Liver (tissue), 9 donors: ENCODE data around the gene FBLN1. TPM values are rescaled to one million over a fixed set of nuclear protein-coding genes. Genes with fewer than 3 reads are reported as not detected.
"Not testable (repeated sequence)": the region's sequence is repeated elsewhere in the genome, so short reads cannot be mapped to it uniquely, and the experiment has no call there.

Experiments used
- DNase-seq: peaks from one replicate; pipeline ENCODE4 v3.0.0-alpha.2; 2017; ENCODE audit warnings: low spot score
- H3K27ac ChIP-seq, 2 donors: one replicate each; pipeline ENCODE4 v1.7.0; 2013; ENCODE audit warnings: inconsistent platforms in 2 of 2, low read length in 2 of 2, control low read depth in 1 of 2, low read depth in 1 of 2, mild to moderate bottlenecking in 1 of 2
- H3K27me3 ChIP-seq, 4 donors: one replicate each; pipeline versions ENCODE4 v1.6.1 to v1.7.0; 2013; ENCODE audit warnings: low read length in 3 of 4, inconsistent platforms in 1 of 4, mild to moderate bottlenecking in 1 of 4, moderate library complexity in 1 of 4; ENCODE audit not compliant: control insufficient read depth in 4 of 4, insufficient read depth in 4 of 4
- H3K36me3 ChIP-seq, 4 donors: one replicate each; pipeline versions ENCODE4 v1.6.1 to v1.7.0; 2013; ENCODE audit warnings: low read length in 3 of 4, mild to moderate bottlenecking in 3 of 4, low read depth in 1 of 4, moderate library complexity in 1 of 4; ENCODE audit not compliant: control insufficient read depth in 4 of 4, insufficient read depth in 3 of 4
- H3K4me1 ChIP-seq, 4 donors: one replicate each; pipeline versions ENCODE4 v1.6.1 to v1.7.0; 2013; ENCODE audit warnings: low read length in 3 of 4, mild to moderate bottlenecking in 3 of 4, moderate library complexity in 1 of 4; ENCODE audit not compliant: control insufficient read depth in 4 of 4, insufficient read depth in 4 of 4
- H3K4me3 ChIP-seq, 3 donors: one replicate each; pipeline versions ENCODE4 v1.6.1 to v1.7.0; 2013; ENCODE audit warnings: low read length in 3 of 3, control low read depth in 1 of 3, low read depth in 1 of 3, mild to moderate bottlenecking in 1 of 3
- H3K9ac ChIP-seq, 2 donors: one replicate each; pipeline ENCODE4 v1.7.0; 2013; ENCODE audit warnings: low read length in 2 of 2, mild to moderate bottlenecking in 2 of 2, moderate library complexity in 2 of 2, control low read depth in 1 of 2, low read depth in 1 of 2
- H3K9me3 ChIP-seq, 4 donors: one replicate each; pipeline versions ENCODE4 v1.6.1 to v1.7.0; 2013; ENCODE audit warnings: low read length in 3 of 4; ENCODE audit not compliant: control insufficient read depth in 4 of 4
- FOXA1 ChIP-seq: IDR thresholded peaks from 2 replicates; pipeline ENCODE4 v1.6.1; 2016; ENCODE audit warnings: antibody characterized with exemption
- FOXA2 ChIP-seq: IDR thresholded peaks from 2 replicates; pipeline ENCODE4 v1.6.1; 2016; ENCODE audit warnings: antibody characterized with exemption
- GABPA ChIP-seq, 2 donors: IDR thresholded peaks in 1 of 2; conservative IDR thresholded peaks in 1 of 2; 2 replicates each; pipeline ENCODE4 v1.6.1; 2016; ENCODE audit warnings: antibody characterized with exemption in 2 of 2, mild to moderate bottlenecking in 1 of 2, moderate library complexity in 1 of 2
- HNF4A ChIP-seq, 2 donors: conservative IDR thresholded peaks; 2 replicates each; pipeline ENCODE4 v1.6.1; 2016; ENCODE audit warnings: antibody characterized with exemption in 2 of 2, mild to moderate bottlenecking in 2 of 2
- HNF4G ChIP-seq: IDR thresholded peaks from 2 replicates; pipeline ENCODE4 v1.6.1; 2016; ENCODE audit warnings: antibody characterized with exemption
- RAD21 ChIP-seq, 2 donors: IDR thresholded peaks; 2 replicates each; pipeline ENCODE4 v1.6.1; 2016; ENCODE audit warnings: antibody characterized with exemption in 2 of 2, mild to moderate bottlenecking in 2 of 2
- SP1 ChIP-seq: IDR thresholded peaks from 2 replicates; pipeline ENCODE4 v1.6.1; 2018; ENCODE audit warnings: antibody characterized with exemption, mild to moderate bottlenecking
- TAF1 ChIP-seq: conservative IDR thresholded peaks from 2 replicates; pipeline ENCODE4 v1.6.1; 2016; ENCODE audit warnings: antibody characterized with exemption, mild to moderate bottlenecking
- WGBS: extraction: QIAGEN DNeasy Blood & Tissue Kit; methylation state at CpG from one replicate; pipeline ENCODE4 v1.1.7; 2013; 5-methylcytosine and 5-hydroxymethylcytosine counted together
- polyA plus RNA-seq, 2 donors: library from polyadenylated mRNA; stranded (reverse) in 1 of 2; unstranded in 1 of 2; fragments of 200-250 nt in 1 of 2; fragments of >200 nt in 1 of 2; fragmentation: Nextera tagmentation in 1 of 2; extraction: Ambion mirVana in 1 of 2; gene quantifications; one replicate each; pipeline versions ENCODE4 v1.2.1 to v1.2.3, GENCODE V29; 2013 to 2015
- total RNA-seq, 2 donors: library from RNA; depleted of rRNA; stranded (reverse); fragments of >200 nt; gene quantifications; one replicate each; pipeline ENCODE4 v1.2.3, GENCODE V29; 2014
- TF ChIP-seq, protein P1 (sequence below): IDR thresholded peaks from 2 replicates; pipeline ENCODE4 v1.6.1; 2016; ENCODE audit warnings: antibody characterized with exemption
- TF ChIP-seq, protein P2 (sequence below): fragments of 150-350 bp; IDR thresholded peaks from 2 replicates; pipeline ENCODE4 v1.5.1; 2017; ENCODE audit warnings: improper control_type of control experiment, low read depth, low read length; ENCODE audit not compliant: missing input control
- donor health status: healthy.
- donor health status: healthy.
- donor health status: healthy.
- donor health status: healthy.
- donor health status: healthy.

FBLN1 gene
- total and polyA plus RNA-seq, 4 donors: 2.2 to 9.3 (median 6.3) TPM

DNA sequence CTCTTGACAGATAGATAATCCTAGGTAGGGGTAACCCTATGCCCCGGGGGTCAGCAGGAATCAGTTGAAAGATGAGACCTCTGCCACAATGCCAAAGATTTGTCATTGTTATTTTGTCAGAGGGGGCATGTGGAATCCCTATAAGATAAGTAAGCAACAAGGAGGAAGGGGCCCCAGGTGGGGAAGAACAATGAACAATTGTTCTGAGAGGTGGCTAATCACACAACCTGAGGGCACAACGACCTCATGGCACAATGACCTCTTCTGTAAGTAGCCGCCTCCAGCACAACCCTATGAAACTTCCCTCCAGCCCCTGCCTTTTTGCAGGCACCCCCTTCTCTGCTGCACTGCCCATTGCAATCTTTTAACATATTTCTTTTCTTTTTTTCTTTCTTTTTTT lies 11.8 kb upstream of the FBLN1 start:
- Histone ChIP-seq H3K4me3 (no peak overlapping the region), H3K4me1 (no peaks in the 10 kb centered on the region), H3K27ac (no peak overlapping the region), H3K27me3 (peaks cover 0 to 2% (median 0%) of the 10 kb centered on the region in 4 donors), H3K9me3 (no peaks in the 10 kb centered on the region), H3K36me3 (no peaks in the 10 kb centered on the region), H3K9ac (no peak overlapping the region)
- TF ChIP-seq TAF1: no peak
- no peak for TF ChIP-seq SP1
- TF ChIP-seq, protein P1, sequence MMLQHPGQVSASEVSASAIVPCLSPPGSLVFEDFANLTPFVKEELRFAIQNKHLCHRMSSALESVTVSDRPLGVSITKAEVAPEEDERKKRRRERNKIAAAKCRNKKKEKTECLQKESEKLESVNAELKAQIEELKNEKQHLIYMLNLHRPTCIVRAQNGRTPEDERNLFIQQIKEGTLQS: no peak
- no peak for TF ChIP-seq GABPA (IDR thresholded peaks at IDR 0.05 in 1 of 2, conservative IDR thresholded peaks at IDR 0.05 in 1 of 2)
- 63% methylated on average over 3 of the region's 3 CpGs for WGBS
- DNase-seq: no peak

DNA sequence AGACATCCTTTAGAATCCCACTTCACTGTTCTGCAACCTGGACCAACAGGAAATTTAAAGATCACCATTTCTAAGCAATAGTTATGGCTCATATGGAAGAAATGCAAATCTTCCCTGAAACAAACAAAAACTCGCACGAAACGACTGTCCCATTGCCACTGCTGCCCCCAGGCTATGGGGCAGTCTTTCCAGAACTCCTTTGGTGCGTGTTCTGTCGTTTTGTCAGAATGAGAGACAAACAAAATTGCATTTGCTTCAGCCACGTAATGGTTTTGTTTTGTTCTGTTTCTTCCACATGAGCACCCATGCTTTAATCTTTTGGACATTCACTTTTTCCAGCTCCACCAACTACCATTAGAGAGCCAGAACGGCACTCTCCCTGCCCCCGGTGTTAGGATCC lies 10.8 kb upstream of the FBLN1 start:
- WGBS: 91% methylated on average over 8 of the region's 8 CpGs
- DNase-seq: no peak
- Histone ChIP-seq H3K9me3 (no peaks in the 10 kb centered on the region), H3K4me3 (no peak overlapping the region), H3K9ac (no peak overlapping the region), H3K27me3 (peaks cover 0 to 2% (median 0%) of the 10 kb centered on the region in 4 donors), H3K4me1 (no peaks in the 10 kb centered on the region), H3K27ac (no peak overlapping the region), H3K36me3 (no peaks in the 10 kb centered on the region)
- TF ChIP-seq HNF4G: no peak
- TF ChIP-seq GABPA (IDR thresholded peaks at IDR 0.05 in 1 of 2, conservative IDR thresholded peaks at IDR 0.05 in 1 of 2): no peak
- no peak for TF ChIP-seq HNF4A (conservative IDR thresholded peaks at IDR 0.05)
- TF ChIP-seq FOXA1: no peak

DNA sequence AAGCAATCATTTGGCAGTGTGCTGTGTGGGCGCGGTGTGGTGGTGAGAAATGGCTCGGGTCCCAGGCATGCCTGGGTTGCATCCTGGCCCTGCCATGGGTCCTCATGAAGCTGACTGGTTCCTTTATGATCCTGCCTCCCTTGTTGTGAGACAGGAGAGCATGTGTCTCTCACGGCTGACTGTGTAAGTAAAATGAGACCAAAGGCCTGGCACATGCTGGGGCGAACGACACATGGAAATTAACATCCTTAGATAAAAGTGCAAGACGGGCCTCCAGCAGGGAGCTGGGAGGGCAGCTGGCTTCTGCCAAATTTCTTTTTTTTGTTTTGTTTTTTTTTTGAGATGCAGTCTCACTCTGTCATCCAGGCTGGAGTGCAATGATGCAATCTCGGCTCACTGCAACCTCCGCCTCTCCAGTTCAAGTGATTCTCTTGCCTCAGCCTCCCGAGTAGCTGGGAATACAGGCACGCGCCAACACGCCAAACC lies 9.4 kb upstream of the FBLN1 start:
- 82% methylated on average over 13 of the region's 13 CpGs for WGBS
- Histone ChIP-seq H3K9me3 (no peaks in the 10 kb centered on the region), H3K4me1 (no peaks in the 10 kb centered on the region), H3K9ac (no peak overlapping the region), H3K27ac (no peak overlapping the region), H3K36me3 (no peaks in the 10 kb centered on the region), H3K4me3 (no peak overlapping the region), H3K27me3 (no peaks in the 10 kb centered on the region)
- TF ChIP-seq, protein P1: no peak
- TF ChIP-seq RAD21 (IDR thresholded peaks at IDR 0.05): no peak
- TF ChIP-seq, protein P2, sequence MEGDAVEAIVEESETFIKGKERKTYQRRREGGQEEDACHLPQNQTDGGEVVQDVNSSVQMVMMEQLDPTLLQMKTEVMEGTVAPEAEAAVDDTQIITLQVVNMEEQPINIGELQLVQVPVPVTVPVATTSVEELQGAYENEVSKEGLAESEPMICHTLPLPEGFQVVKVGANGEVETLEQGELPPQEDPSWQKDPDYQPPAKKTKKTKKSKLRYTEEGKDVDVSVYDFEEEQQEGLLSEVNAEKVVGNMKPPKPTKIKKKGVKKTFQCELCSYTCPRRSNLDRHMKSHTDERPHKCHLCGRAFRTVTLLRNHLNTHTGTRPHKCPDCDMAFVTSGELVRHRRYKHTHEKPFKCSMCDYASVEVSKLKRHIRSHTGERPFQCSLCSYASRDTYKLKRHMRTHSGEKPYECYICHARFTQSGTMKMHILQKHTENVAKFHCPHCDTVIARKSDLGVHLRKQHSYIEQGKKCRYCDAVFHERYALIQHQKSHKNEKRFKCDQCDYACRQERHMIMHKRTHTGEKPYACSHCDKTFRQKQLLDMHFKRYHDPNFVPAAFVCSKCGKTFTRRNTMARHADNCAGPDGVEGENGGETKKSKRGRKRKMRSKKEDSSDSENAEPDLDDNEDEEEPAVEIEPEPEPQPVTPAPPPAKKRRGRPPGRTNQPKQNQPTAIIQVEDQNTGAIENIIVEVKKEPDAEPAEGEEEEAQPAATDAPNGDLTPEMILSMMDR: no peak
- no peak for TF ChIP-seq FOXA2
- TF ChIP-seq TAF1: no peak
- no peak for DNase-seq

DNA sequence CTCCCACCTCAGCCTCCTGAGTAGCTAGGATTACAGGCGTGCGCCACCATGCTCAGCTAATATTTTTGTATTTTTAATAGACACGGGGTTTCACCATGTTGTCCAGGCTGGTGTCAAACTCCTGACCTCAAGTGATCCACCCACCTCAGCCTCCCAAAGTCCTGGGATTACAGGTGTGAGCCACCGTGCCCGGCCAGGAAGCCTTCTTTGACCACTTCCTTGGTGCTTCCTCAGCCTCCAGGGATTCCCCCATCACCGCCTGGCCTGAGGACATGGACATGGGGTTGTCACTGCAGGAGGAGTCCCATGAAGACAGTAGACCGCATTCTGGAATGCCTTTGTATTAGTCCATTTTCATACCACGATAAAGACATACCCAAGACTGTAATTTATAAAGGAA lies 8.4 kb upstream of the FBLN1 start:
- H3K4me3 ChIP-seq, H3K9me3 ChIP-seq, H3K27ac ChIP-seq, H3K27me3 ChIP-seq, H3K4me1 ChIP-seq, H3K9ac ChIP-seq, DNase-seq, H3K36me3 ChIP-seq: not testable (repeated sequence)
- WGBS: 90% methylated on average over 8 of the region's 8 CpGs

DNA sequence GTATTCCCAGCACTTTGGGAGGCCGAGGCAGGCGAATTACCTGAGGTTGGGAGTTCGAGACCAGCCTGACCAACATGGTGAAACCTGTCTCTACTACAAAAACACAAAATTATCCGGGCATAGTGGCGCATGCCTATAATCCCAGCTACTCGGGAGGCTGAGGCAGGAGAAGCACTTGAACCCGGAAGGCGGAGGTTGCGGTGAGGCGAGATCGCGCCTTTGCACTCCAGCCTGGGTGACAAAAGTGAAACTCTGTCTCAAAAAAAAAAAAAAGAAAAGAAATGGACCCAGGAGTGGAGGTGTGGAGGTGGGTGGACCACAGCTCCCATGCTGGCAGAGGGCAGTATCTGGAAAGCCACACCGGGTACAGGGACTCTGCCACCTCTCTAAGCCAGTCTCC lies 7.1 kb upstream of the FBLN1 start:
- not testable (repeated sequence) for H3K36me3 ChIP-seq, H3K27ac ChIP-seq, DNase-seq, H3K27me3 ChIP-seq, H3K9me3 ChIP-seq, H3K4me3 ChIP-seq, H3K9ac ChIP-seq, H3K4me1 ChIP-seq
- 96% methylated on average over 13 of the region's 13 CpGs for WGBS
